Caco-2 (cell line): ENCODE measurements around the gene ATP1A4. TPM values are rescaled to one million over a fixed set of nuclear protein-coding genes. Genes with fewer than 3 reads are reported as not detected.

Source experiments
- BruUV-seq: library from RNA; stranded (reverse); fragments of 400-500 nt; replicated peaks from 2 replicates; lab custom pipeline; 2021; lab: Mats Ljungman, UMichigan
- CTCF ChIA-PET: fragments of 300-600 bp; sonication (Branson Sonifier 250); formaldehyde crosslinking; loops from one replicate; lab custom pipeline; 2022; ENCODE audit warnings: antibody characterized with exemption; lab: Charles Lee
- POLR2A ChIA-PET: fragments of 300-600 bp; sonication (Branson Sonifier 250); formaldehyde crosslinking; loops from one replicate; lab custom pipeline; 2022; ENCODE audit warnings: antibody characterized with exemption; lab: Charles Lee
- DNase-seq, 2 experiments: peaks; one replicate each; pipeline versions ENCODE4 v3.0.0 to v3.0.0-alpha.2; 2020 to 2022
- H3K27me3 ChIP-seq: replicated peaks from 2 replicates; pipeline ENCODE4 v1.6.0; 2011; ENCODE audit warnings: low read length; ENCODE audit not compliant: control insufficient read depth, insufficient read depth
- H3K36me3 ChIP-seq: 2 replicates; pipeline ENCODE4 v1.5.1; 2011; ENCODE audit warnings: low read length; ENCODE audit not compliant: control insufficient read depth, insufficient read depth
- H3K4me1 ChIP-seq: fragments of 250-450 bp; sonication (Bioruptor Pico); 2 replicates; pipeline ENCODE4 v1.5.1; 2020; ENCODE audit warnings: mild to moderate bottlenecking
- H3K4me3 ChIP-seq: 2 replicates; pipeline ENCODE4 v1.5.1; 2011; ENCODE audit warnings: low read depth, mild to moderate bottlenecking, control low read depth, low read length
- H3K9me3 ChIP-seq: fragments of 250-450 bp; sonication (Bioruptor Pico); 2 replicates; pipeline ENCODE4 v1.5.1; 2020; ENCODE audit warnings: mild to moderate bottlenecking, moderate library complexity
- H3K27ac Mint-ChIP-seq: one replicate; pipeline ENCODE4 v1.8.0; 2022; ENCODE audit warnings: mixed read lengths; ENCODE audit not compliant: unreplicated experiment
- H3K27me3 Mint-ChIP-seq: one replicate; pipeline ENCODE4 v1.8.0; 2022; ENCODE audit warnings: mixed read lengths; ENCODE audit not compliant: insufficient read depth, unreplicated experiment
- H3K36me3 Mint-ChIP-seq: one replicate; pipeline ENCODE4 v1.8.0; 2022; ENCODE audit warnings: mild to moderate bottlenecking, mixed read lengths; ENCODE audit not compliant: insufficient read depth, unreplicated experiment
- H3K4me1 Mint-ChIP-seq: one replicate; pipeline ENCODE4 v1.8.0; 2022; ENCODE audit warnings: low read depth, mixed read lengths; ENCODE audit not compliant: unreplicated experiment
- H3K4me3 Mint-ChIP-seq: one replicate; pipeline ENCODE4 v1.8.0; 2022; ENCODE audit warnings: mild to moderate bottlenecking, moderate library complexity, mixed read lengths; ENCODE audit not compliant: unreplicated experiment
- H3K9me3 Mint-ChIP-seq: one replicate; pipeline ENCODE4 v1.8.0; 2022; ENCODE audit warnings: mixed read lengths; ENCODE audit not compliant: unreplicated experiment
- CTCF ChIP-seq, 2 experiments: fragments of 200-600 bp in 1 of 2; IDR thresholded peaks; 1 replicate in 1 of 2; 2 replicates in 1 of 2; pipeline versions ENCODE4 v1.5.1 to v1.8.0; 2011 to 2022; ENCODE audit warnings: antibody characterized with exemption in 1 of 2, control low read depth in 1 of 2, inconsistent platforms in 1 of 2, low read depth in 1 of 2, low read length in 1 of 2, mild to moderate bottlenecking in 1 of 2, moderate library complexity in 1 of 2; ENCODE audit not compliant: insufficient read depth in 1 of 2, severe bottlenecking in 1 of 2, unreplicated experiment in 1 of 2
- intact Hi-C: fragments of 100-400 bp; cut with micrococcal nuclease; formaldehyde crosslinking; loops from one replicate; pipeline ENCODE4 v1.10.0; 2022; ENCODE audit not compliant: unreplicated experiment
- total RNA-seq: library from RNA; stranded (reverse); gene quantifications from 2 replicates; pipeline ENCODE4 v1.2.3, GENCODE V29; 2022

Gene ATP1A4
- total RNA-seq, 1 experiment from 2014 or later, result not detected

- CTCF ChIA-PET, result no interaction called here
- POLR2A ChIA-PET, result no interaction called here
- no peak overlapping the region for H3K4me3 Mint-ChIP-seq
These were observed 17.2 kb upstream of the ATP1A4 start for GRCh38 chr1:160133990-160134770.

GRCh38 chr1:160134791-160135572 is 16.4 kb upstream of the ATP1A4 start:
- Mint-ChIP-seq H3K27ac (no peak overlapping the region), H3K27me3 (no peaks in the 10 kb centered on the region), H3K4me3 (no peak overlapping the region), H3K9me3 (no peaks in the 10 kb centered on the region), H3K4me1 (peaks cover 13% of the 10 kb centered on the region), H3K36me3 (no peaks in the 10 kb centered on the region)
- Histone ChIP-seq H3K36me3 (no peaks in the 10 kb centered on the region), H3K4me1 (no peaks in the 10 kb centered on the region; the same call in 1 of the 2 replicates), H3K4me3 (no peak overlapping the region), H3K27me3 (no peaks in the 10 kb centered on the region; the same call in 1 of the 2 replicates), H3K9me3 (no peaks in the 10 kb centered on the region)
- CTCF ChIA-PET, result no interaction called here
- BruUV-seq, result no TSS peak
- TF ChIP-seq CTCF (IDR thresholded peaks at IDR 0.05; ENCODE audit: insufficient read depth in 1 of 2, low read depth in 1 of 2, low read length in 1 of 2, severe bottlenecking in 1 of 2, unreplicated experiment in 1 of 2), result no peak
- intact Hi-C loops, result no loop called here
- no peak for DNase-seq
- POLR2A ChIA-PET, result no interaction called here

More at GRCh38 chr1:160133990-160134770, 17.2 kb upstream of the ATP1A4 start:
- peaks cover 13% of the 10 kb centered on the region for H3K4me1 Mint-ChIP-seq
- Histone ChIP-seq H3K36me3 (no peaks in the 10 kb centered on the region), H3K27me3 (no peaks in the 10 kb centered on the region; the same call in 1 of the 2 replicates), H3K4me3 (no peak overlapping the region), H3K4me1 (no peaks in the 10 kb centered on the region; the same call in 1 of the 2 replicates), H3K9me3 (no peaks in the 10 kb centered on the region)
- H3K27me3 Mint-ChIP-seq, result no peaks in the 10 kb centered on the region
- no peaks in the 10 kb centered on the region for H3K9me3 Mint-ChIP-seq
- H3K36me3 Mint-ChIP-seq, result no peaks in the 10 kb centered on the region
- no TSS peak for BruUV-seq
- intact Hi-C loops, result no loop called here
- no peak overlapping the region for H3K27ac Mint-ChIP-seq
- TF ChIP-seq CTCF (IDR thresholded peaks at IDR 0.05; ENCODE audit: insufficient read depth in 1 of 2, low read depth in 1 of 2, low read length in 1 of 2, severe bottlenecking in 1 of 2, unreplicated experiment in 1 of 2), result no peak
- DNase-seq, result no peak

- CTCF ChIA-PET, result no interaction called here
These were observed 15.1 kb upstream of the ATP1A4 start for GRCh38 chr1:160136121-160136925.

More at GRCh38 chr1:160136121-160136925, 15.1 kb upstream of the ATP1A4 start:
- intact Hi-C loops, result no loop called here
- Mint-ChIP-seq H3K4me1 (peaks cover 7% of the 10 kb centered on the region), H3K36me3 (no peaks in the 10 kb centered on the region), H3K27ac (no peak overlapping the region), H3K27me3 (peaks cover 4% of the 10 kb centered on the region), H3K9me3 (no peaks in the 10 kb centered on the region), H3K4me3 (no peak overlapping the region)
- H3K4me1 ChIP-seq, result no peaks in the 10 kb centered on the region
- BruUV-seq, result no TSS peak
- no peaks in the 10 kb centered on the region for H3K36me3 ChIP-seq
- TF ChIP-seq CTCF (IDR thresholded peaks at IDR 0.05; ENCODE audit: insufficient read depth in 1 of 2, low read depth in 1 of 2, low read length in 1 of 2, severe bottlenecking in 1 of 2, unreplicated experiment in 1 of 2), result no peak
- H3K9me3 ChIP-seq, result no peaks in the 10 kb centered on the region
- no peak overlapping the region for H3K4me3 ChIP-seq
- no peak for DNase-seq
- POLR2A ChIA-PET, result no interaction called here
- H3K27me3 ChIP-seq, result no peaks in the 10 kb centered on the region; the same call in 1 of the 2 replicates
